Activated T-cell treated with anti-CD3 and anti-CD28 coated beads, Interleukin-2, amount 50 U/mL, for 48 hours (primary cell): ENCODE data around the gene CTIF.
A peak's percentile ranks its signal among the peaks of the same experiment; 100 is the strongest.

Source experiments
- DNase-seq, 2 experiments: peaks; one replicate each; pipeline ENCODE4 v3.0.0-alpha.2; 2020

The CTIF gene

DNA sequence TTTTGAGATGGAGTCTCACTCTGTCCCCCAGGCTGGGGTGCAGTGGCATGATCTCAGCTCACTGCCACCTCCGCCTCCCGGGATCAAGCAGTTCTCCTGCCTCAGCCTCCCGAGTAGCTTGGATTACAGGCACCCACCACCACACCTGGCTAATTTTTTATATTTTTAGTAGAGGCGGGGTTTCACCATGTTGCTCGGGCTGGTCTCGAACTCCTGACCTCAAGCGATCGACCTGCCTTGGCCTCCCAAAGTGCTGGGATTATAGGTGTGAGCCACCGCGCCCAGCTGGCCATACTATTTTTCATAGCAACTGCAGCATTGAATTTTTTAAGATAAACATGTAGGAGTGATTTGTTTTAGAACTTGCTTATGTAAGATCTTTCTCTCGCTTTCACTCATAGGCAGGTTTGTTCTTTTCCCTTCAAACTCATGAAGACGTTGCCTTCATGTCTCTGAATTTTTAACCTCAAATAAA is 273.2 kb downstream of the CTIF start:
- peak; percentile 19 for DNase-seq

DNA sequence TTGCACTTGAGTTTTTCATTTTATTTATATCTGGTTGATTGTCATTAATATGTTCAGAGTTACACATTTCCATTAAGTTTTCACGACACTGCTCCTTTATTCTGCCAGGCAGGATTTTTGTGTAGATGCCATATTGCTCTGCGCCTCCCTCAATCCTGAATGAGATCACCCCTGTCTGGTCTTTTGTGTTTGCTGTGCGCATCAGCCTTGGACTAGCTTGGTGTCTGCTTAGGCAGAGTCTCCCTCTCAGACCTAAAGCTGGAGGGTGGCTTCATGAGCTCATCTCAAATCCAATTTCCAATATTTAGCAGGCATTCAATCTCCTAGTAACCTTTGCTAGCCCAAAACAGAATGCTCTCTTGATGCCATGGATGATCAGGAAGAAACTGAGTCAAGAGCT is 274.5 kb downstream of the CTIF start:
- peak in 1 of 2 experiments; percentile 6 for DNase-seq

DNA sequence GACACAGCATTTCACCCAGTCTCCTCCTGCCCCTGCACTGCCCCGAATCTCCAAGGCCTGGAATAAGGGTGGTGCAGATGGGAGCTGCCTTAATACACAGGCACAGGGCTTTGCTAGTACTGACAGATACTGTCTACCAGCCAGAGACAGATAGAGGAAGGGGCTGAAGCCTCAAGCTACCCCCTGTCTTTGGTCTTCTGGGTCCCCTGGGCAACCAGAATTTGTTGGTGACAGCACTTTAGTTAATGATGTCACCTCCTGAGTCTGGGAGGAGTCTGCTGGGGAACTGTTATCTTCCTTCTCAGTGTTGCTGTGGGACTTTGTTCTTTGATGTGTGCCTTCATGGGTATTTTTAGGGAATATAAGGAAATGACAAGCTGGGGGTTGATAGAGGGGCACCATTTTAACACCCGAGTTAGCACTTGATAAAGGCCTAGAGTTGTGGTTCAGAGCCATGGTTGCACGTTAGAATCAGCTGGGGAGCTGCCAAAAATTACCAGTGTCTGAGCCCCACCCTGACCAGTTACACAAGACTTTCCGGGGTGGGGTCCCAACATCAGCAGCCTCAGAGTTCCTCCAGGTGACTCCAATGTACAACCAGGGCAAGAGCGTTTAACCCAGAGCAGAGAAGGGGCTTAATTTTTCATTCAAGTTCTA is 275.1 kb downstream of the CTIF start:
- peak; percentile 17 for DNase-seq

DNA sequence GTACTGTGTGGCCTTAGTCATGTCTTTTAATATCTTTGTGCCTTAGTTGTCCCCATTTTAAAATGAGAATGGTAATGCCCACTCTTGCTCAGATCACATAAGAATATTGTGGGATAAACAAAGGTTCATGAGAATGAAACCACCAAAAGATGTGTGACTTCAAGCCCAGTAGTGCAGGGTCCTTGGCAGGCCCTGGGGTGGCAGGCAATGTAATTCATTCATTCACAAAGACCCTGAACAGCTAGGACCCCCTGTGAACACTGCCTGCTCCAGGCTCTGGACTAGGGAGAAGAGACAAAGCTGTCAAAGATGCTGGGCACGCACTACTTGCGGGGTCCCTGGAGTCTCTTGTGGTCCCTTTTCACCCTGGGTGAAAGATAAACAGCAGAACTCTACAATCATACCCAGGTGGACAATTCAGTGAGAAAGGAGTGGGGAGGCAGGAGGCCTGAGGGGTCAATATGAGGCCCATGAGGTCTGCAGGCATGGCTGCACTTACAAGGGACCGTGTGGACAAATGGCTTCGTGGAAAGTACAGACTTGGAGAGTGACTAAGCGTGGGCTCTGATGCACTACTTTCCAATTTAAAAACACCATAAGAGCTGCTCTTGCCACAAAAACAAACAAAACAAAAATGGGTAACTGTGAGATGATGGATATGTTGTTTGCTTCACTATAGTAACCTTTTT is 275.8 kb downstream of the CTIF start:
- DNase-seq, result peak; percentile 23 to 25

DNA sequence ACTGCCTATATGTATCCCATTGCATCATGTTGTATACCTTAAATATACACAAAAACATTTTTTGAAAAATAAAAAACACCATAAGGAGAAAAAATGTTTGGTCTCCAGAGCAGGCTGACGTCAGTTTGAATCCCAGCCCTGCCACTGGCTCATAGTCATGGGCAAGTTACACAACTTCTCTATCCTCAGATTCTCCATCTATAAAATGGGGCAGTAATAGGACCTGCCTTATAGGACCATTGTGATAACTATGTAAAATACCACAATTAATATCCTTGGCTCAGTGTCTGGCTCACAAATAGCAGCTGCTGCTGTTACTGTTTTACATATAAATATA is 276.3 kb downstream of the CTIF start:
- DNase-seq, result peak; percentile 7 to 14

DNA sequence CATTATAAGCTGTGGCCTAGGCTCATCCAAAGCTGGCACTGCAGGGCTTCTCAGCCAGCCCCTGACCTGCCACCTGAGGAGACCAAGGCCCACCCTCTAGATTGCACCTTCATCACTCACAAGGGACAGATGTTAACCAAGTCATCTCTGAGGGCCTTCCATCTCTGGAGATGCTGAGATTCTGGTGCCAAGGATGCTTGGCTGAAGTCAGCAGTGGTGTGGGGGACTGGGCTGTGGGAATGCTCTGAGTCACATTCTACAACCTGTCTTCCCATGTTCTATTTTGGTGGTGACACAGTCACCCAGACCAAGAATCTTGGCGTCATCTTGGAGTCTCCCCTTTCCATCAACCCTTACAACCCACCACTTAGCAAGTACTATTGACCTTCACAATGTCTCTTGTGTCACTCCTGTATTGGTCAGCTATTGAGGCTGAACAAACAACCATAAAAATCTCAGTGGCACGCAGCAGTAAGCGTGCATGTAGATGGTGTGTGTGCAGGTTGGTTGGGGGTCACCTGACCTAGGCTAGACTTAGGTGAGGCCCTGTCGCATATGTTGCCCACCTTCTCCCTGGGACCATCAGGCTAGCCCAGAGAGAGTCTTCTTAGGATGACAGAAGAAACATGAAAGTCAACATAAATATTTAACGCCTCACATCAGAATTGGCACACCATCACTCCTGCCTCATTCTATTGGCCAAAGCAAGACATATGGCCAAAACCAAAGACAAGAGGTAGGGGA is 276.9 kb downstream of the CTIF start:
- peak; percentile 19 to 23 for DNase-seq

DNA sequence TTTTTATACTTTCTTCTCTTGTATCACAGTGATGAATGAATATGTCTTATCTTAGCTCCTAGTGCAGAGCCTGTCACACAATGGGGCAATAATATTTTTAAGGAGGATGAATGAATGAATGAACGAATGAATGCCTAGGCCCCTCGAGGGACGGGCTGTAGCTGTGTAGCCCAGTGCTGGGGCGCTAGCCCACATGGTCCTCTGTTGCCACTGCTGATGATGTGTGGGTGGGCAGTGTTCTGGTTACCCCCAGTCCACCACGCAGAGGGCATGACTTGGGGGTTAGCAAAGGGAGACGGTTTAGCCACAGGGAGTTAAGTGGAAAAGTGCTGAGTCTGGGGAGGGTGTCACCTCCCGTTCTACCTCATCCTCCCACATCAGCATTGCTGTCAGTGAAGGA is 277.7 kb downstream of the CTIF start:
- DNase-seq, result peak in 1 of 2 experiments; percentile 16

DNA sequence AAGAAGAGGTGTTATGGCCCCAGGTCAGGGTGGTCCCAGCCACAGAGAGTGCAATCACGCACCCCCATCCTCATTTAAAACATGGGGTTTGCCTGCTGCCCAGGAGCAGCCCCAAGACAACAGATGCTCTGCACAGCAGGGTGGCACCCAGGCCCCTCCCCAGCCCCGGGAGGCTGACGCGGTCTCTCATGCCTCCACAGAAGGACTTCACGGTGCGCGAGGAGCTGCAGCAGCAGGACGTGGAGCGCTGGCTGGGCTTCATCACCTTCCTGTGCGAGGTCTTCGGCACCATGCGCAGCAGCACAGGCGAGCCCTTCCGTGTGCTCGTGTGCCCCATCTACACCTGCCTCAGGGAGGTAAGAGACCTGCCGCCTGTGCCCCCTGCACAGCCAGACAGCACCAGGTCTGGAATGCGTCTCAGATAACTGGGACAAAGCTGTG is 278.2 kb downstream of the CTIF start:
- peak in 1 of 2 experiments; percentile 4 for DNase-seq

DNA sequence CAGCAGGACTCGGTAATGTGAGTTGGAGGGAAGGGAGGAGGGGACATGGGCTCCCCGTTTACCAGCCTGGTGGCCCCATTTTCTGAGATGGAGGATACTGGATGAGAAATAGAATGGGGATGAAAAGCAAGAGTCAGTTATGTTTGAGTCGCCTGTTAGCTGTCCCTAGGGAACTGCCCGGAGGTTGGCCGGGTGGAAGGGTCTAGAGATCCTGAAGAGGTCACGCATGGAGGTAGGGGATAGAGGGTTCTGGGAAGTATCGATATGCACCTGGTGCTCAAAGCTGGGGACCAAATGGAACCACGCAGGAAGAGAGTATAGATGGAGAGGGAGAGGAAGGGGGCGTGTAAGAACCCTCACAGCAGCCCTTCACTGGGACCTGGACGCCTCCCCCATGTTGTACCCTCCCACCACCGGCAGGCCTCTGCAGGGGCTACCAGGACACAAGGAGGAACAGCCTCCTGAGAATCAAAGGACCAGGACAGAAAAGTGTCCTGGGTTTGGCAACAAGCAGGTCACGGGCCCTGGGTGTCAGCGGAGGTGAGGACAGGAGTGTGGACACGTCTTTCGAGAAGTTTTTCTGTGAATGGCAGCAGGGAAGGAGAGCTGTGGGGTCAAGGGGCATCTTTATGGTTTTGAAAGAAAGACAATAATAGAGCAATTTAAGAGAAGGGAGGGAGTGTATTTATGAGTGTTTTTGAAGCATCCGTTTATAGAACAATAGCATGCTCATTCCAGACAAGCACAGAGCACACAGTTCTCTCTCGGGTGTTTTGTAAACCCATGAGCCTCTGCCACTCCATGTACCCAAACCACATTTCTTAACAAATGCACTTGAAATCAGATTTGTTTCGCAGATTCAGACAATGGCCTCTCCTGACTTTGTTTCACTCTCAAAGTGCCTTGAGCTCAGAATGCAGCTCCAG is 279.8 kb downstream of the CTIF start:
- DNase-seq, result peak in 1 of 2 experiments; percentile 13

DNA sequence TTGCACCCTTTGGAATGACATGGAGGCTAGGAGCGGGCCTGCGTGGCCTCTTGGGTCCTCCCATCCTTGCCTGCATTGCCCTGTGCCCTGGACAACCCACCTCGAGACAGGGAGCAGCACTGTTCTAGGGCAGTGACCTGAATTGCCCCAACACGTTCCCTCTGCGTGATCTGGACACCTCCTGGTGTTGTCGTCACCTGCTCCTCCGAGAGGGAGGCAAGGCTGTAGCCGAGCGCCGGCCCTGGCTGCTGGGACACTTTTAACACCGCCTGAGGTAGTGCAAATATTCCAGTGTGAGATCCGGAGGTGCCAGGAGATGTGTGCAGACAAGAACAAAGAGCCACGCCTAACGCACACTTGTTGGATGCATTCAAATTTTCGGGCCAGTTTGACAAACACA is 280.4 kb downstream of the CTIF start:
- DNase-seq, result peak; percentile 10

DNA sequence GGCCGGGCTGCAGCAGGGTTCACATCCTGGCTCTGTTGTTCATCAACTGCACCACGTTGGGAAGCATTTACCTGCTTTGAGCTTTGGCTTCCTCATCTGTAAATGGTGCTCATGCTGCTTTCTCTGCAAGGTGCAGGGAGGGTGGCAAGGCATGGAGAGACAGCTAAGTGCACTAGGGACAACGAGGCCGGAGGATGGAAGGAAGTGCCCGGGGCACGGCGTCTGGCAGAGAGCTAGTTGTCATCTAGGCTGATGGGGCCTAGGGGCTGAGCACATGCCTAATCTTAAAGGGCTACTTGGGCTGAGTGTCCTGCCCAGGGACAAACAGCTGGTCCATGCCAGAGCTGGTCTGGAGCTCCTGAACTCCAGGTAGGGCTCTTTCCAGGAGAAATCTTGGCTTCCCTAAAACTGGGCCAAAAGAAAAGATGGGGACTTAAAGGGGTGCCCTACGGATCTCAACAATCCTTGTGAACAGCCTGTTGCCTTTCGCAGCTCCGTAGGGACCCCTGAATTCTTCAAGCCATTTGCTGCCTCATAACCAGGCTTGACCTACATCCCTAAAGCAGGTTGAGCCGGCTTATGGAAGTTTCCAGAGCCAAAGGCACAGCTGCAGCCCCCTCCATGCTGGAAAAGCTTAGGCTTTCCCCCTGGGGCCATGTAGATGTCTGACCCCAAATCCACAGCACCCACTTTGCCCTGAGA is 281.1 kb downstream of the CTIF start:
- DNase-seq, result peak; percentile 12 to 17

DNA sequence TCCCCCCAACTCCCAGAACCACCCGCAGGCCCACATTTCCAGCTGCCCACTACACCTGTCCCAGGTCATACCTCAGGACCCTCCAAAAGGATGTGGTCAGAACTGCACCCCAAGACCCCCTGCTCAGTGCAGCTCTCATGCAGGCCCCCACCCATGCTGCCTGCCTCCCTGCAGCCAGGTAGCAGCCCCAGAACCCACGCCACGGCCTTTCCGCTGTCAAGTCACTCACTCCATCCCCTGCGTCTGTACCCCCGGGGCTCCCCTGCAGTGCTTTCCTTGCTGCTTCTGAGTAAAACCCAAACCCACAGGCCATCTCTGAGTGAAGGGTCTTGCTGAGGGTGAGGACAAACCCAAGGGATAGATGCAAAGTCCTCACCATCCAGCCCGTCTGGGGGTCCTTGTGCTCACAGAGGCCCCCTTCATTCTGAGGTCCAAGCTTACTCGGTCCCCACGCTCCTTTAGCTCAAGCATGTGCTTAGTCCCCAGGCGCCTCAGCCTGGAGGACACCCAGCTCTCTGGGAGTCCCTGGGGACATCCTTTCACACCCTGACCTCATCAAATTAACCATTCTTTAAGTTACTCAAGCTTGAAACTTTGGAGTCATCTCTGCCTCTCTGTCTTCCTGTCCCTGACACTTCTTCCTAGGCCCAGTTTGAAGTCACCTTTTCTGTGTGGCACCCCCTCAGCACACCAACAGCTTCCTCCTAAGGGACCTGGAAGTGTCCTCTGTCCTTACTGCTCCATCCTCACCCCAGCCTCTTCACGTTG is 281.8 kb downstream of the CTIF start:
- DNase-seq, result peak; percentile 56 to 59

DNA sequence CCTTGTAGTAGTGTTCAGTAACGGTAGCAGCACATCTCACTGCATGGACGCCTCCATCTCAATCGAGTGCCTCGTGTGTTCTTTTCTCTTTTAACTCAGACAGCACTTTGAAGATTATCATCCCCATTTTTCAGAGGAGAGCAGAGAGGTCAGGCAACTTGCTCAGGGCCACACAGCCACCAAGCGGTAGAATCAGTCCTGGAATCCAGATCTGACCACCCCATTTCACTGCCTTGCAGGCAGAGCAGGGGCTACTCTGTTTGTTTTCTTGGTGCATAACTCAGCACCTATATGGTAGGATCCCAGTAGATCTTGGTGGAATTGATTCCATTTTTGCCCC is 282.4 kb downstream of the CTIF start:
- no peak for DNase-seq

DNA sequence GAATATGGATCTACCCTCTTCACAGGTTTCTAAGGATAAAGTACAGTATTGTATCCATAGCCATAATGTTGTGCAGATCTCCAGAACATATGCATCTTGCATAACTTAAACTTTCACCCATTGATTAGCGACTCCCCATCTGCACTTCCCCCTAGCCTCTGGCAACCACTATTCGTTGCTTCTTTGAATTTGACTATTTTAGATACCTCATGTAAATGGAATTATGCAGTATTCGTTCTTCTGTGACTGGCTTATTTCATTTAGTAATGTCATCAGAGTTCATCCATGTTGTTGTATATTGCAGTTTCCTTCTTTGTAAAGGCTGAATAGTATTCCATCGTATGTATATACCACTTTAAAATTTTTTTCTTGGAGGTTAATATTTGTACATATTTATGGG is 283.0 kb downstream of the CTIF start:
- no peak for DNase-seq

DNA sequence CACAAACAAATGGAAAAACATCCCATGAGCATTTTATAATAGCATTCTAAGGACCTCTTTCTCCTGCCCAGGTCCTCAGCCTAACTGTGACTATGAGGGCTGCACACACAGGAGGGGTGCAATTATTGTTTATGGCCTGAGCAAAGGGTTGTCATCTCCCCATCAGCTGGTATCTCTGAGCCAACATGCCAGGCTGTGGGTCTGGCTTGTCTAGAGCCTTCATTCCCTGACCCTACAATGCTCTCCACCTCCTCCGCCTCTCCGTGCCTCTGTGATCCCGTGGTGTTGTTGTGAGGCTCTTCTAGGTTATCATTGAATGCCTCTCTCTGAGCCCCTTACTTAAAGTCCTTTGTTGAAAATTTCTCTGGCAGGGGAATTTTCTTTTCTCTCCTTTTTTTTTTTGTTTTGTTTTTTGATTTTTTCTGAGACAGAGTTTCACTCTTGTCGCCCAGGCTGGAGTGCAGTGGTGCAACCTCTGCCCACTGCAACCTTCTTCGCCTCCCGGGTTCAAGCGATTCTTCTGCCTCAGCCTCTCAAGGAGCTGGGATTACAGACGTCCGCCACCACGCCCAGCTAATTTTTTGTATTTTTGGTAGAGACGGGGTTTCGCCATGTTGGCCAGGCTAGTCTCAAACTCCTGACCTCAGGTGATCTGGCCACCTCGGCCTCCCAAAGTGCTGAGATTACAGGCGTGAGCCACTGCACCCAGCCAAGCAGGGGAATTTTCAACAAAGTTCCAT is 285.6 kb downstream of the CTIF start:
- peak; percentile 5 to 9 for DNase-seq

DNA sequence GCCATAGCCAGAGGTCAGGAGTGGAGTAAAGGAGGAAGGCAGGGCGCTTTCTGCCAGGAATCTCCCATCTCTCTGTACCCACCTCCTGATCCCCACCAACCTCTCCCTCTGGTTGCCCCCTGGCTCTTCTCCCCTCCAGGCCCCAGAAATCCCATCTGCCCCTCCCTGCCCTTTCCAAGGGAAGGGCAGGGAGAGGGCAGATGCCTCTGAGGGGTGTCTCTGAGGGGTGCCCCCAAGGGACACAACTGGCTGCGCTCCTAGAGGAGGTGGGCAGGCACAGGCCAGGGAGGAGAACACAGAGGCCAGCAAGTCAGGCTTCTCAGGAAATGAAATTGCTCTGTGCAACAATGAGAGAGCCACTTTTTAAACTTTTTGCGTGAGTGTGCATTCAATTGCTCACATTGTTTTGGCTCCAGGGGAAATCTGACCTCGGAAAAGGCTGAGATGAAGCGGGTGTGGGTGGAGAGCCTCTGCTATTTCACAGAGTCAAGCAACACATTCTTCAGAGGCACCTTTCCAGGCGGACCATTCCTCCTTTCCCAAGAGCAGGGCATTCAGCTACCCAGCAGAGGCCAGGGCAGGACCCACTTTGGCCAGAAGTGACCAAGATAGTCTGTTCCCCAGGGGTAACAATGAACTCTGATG is 286.4 kb downstream of the CTIF start:
- peak; percentile 8 to 12 for DNase-seq

DNA sequence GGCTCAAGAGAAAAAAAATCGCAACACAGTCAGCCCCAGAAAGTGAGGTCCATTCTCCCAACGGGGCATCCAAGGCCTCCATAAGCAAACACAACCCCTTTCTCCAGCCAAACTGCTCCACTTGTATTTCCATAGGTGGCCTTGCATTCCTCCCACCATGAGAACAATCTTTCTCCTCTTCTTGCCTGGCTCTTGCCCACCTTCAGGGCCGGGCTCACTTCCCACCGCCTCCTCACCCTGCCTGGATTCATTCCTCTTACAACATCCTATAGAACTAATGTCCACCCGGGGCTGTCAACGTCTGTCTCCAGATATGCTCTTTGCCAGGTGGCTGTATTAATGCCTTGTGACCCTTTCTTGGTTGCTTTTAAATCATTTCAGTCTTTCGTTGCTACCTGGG is 287.4 kb downstream of the CTIF start:
- DNase-seq, result peak; percentile 3 to 4

DNA sequence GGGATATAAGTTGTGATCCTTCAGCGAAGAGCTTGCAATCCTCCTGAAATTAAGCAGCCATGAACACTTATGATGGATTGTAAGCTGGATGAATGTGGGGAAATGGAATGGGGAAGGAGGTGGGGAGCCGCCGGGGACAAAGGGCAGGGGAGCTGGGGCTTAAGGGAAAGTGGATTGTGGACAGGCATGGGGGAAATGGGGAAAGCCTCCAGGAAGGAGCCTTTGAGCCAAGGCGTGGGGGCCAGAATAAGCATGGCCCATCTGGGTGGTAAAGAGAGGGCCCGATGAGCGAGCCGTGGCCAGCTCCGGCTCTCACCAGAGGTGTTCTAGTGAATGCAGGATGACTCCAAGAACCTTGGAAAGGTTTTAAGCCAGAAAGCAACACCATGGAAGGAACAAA is 288.0 kb downstream of the CTIF start:
- DNase-seq, result peak; percentile 2 to 3

DNA sequence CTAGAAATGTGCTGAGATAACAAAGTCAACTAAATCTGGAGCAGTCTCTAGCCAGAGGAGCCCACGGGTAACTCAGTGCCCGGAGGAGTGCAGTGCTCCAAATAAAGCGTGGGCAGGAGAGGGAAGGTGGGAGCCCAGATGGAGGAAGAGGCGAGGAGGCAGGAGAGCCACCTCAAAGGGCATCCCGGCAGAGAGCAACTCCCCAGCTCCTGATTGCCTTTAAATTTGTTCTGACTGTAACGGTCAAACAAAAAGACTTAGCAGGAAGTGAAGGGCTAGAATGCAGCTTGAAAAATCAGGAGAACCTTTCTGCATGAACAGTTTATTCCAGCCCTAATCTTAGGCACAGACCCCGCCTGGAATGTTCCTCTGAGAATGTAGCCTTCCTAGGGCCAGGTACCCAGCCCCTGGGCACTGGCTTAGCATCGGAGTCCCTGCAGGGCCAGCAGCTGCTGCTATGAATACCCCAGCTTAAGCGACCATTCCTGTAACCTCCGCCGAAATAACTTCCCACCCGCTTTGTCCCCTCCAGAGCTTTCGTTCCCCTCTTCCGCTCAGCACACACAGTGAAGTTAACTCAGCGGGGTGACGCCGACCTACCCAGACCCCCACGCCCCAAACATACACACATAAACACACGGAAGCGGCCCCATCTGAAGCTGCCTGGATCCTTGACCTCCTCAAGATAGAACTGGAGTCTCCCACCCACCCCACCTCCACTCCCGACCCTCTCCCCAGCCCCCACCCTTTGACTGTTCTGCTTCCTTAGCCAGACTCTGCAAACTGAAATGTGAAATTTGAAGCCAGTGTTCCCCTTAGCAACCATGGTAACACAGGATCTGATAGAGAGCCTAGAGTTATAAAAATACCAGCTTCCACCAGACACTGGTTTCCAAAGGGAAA is 288.7 kb downstream of the CTIF start:
- DNase-seq, result peak; percentile 10
